Esophagus muscularis mucosa (tissue), 3 donors: ENCODE data around the gene ISG15.

Experiments used
- CTCF ChIP-seq, 3 experiments: fragments of 200-600 bp in 2 of 3; fragments of 450-650 bp in 1 of 3; sonication (generic) in 2 of 3; IDR thresholded peaks; one replicate each; pipeline ENCODE4 v1.5.1; 2017 to 2019; ENCODE audit warnings: antibody characterized with exemption in 3 of 3, mild to moderate bottlenecking in 2 of 3, moderate library complexity in 1 of 3
- POLR2A ChIP-seq: fragments of 450-650 bp; IDR thresholded peaks from one replicate; pipeline ENCODE4 v1.6.1; 2017; ENCODE audit warnings: antibody characterized with exemption, moderate library complexity, mild to moderate bottlenecking, low read depth

DNA sequence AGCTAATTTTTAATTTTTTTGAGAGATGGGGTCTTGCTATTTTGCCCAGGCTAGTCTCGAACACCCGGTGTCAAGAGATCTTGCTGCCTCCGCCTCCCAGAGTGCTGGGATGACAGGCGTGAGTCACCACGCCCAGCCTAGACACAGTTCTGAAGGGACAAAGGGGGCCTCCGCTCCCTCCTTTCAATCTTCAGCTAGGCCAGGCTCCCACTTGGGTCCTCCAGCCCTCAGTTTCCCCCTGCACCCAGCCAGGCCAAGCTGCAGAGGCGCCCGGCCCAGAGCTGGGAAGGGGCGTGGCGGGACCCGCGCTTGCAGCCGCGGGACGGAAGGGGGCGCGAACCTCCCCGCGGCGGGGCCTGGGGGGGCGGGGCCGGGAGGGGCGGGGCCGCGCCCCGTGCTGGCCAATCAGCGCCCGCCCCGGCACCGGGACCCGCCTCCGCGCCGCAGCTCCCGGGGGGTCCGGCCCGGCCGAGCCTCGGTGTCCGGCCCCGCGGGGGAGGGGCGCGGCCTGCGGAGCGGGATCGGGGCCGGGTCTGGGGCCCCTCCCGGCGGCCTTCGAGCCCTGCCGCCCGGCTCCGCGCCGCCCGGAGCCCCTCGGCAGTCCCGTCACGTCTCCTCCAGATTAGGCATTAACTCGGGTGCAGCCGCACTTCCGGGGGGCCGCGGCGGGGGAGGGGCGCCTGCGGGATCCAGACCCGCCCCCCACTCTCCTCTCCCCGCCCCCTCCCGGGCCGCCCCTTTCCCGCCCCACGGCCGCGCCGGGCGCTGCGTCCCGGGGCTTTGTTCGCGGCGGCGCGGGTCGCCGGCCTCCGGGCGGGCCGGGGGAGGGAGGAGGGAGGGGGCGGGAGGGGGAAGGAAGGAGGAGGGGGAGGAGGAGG lies 6.1 kb downstream of the ISG15 start:
- TF ChIP-seq CTCF (IDR thresholded peaks at IDR 0.05) = peak; percentile 55 to 75 (median 64)
- no peak for TF ChIP-seq POLR2A
